ENCODE results near the gene NFIX. TPM values are rescaled to one million over a fixed set of nuclear protein-coding genes. Genes with fewer than 3 reads are reported as not detected.

Gene NFIX
- total RNA-seq, 2 experiments from 2014 or later: 6.3 to 8.7 TPM

DNA sequence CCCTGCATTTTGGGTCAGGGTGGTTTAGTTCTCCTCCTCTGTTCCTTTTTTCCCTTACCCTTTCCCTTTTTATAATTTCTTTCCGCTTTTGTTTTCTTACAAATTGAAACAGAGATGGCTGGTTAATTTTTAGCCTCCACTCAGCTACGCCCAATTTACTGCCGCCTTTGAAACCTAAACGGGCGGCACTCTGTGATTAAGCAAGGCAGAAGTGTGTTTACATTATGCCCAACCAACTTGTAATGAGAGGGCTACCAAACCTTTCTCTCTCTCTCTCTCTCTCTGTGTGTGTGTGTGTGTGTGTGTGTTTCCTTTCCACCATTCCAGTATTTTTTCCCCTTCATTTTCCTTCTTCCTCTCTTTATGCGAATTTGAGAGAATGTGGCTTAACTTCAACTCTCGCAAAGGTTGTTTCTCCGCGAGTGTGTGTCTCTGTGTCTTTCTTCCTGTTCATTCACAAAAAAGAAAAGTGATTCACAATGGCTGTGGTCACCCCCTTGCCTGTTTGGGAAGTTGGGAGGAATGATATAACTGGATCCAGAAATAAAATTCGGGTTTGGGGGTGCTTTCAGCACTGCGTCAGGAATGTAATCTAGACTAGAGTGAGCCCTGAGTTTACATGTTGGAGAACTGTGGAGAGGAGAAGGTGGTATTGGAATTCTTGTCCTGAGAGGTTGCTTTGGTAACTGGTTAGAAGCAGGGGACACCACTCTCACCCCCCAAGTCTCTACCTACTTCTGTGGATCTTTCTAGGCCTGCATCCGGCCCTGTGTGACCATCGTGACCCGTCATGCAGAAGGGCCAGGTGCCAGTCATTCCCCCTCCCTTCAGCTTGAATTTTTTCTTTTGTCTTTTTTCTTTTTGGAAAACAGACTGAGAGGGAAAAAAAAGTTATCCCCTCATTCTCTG is 31.4 kb downstream of the NFIX start:
- H3K4me1 Mint-ChIP-seq: peaks cover 19% of the 10 kb centered on the region
- H3K4me3 Mint-ChIP-seq: no peak overlapping the region
- no peak overlapping the region for H3K27ac Mint-ChIP-seq
- H3K36me3 Mint-ChIP-seq: peaks cover 4% of the 10 kb centered on the region
- no peak for DNase-seq
- no peaks in the 10 kb centered on the region for H3K9me3 Mint-ChIP-seq
- peaks cover 38% of the 10 kb centered on the region for H3K27me3 Mint-ChIP-seq

DNA sequence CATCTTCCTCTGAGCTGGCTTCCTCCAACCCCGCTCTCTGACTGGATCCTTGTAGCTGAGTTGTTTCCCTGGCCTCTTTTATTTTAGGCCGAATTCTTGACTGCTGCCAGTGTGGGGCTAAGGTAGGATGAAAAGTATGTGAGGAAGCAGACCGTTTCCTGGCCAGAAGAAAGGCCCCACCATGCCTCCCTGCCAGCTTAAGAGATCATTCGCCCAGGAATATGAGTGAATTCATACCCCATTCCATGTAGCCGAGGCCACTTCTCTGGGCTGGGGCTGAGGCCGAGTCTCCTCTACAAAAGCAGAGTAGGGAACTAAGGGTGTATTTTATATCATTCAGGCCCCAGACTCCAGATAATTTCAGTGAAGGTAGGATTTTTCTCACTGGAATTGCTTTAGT is 32.3 kb downstream of the NFIX start:
- DNase-seq: no peak
- Mint-ChIP-seq H3K27me3 (peaks cover 34% of the 10 kb centered on the region), H3K9me3 (no peaks in the 10 kb centered on the region), H3K4me3 (no peak overlapping the region), H3K4me1 (peaks cover 17% of the 10 kb centered on the region), H3K27ac (no peak overlapping the region), H3K36me3 (peaks cover 4% of the 10 kb centered on the region)

DNA sequence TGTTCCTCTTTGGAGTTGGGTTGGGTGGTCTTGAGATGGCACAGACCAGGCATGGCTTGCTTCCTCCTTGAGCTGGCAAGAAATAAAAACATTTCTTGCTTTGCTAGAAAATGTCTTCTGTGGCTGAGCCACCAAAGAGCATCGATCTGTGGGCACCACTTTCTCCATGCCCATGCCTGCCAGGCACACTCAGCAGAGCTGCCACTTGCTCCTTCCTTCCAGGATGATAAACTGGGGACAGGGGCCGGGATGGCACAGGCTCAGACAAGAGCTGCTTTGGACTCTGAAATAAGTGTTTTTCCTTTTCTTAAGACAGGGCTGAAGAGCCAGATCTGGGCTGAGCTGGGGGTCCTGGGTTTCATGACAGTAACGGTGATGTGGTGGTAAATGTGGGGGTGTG is 32.8 kb downstream of the NFIX start:
- Mint-ChIP-seq H3K36me3 (peaks cover 4% of the 10 kb centered on the region), H3K27me3 (peaks cover 29% of the 10 kb centered on the region), H3K4me1 (peaks cover 14% of the 10 kb centered on the region), H3K27ac (no peak overlapping the region), H3K4me3 (no peak overlapping the region), H3K9me3 (no peaks in the 10 kb centered on the region)
- no peak for DNase-seq

DNA sequence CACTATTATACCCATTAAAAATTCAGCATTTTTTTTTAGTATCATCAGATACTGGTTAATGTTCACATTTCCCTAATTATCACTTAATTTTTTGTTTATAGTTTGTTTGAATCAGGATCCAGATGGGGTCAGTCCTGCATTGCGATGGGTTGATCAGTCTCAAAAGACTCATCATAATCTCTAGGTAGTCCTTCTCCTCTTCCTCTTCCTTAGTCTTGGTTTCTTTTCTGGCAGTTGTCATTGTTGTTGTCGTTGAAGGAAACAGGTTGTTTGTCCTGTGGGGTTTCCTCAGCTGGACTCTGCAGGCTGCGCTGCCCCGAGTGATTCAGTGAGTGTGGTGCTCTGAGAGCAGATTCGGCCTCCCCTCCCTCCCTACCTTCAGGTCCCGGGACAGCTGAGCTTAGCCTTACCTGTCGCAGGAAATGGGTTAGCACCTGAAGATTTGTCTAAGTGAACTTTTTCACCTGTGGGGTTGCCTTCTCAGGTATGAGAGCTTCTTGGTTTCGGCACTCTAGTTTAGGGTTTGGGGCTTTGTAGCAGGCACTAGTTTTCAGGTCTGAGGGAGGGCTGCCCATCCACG is 34.1 kb downstream of the NFIX start:
- H3K4me3 Mint-ChIP-seq: no peak overlapping the region
- DNase-seq: no peak
- H3K27me3 Mint-ChIP-seq: peaks cover 16% of the 10 kb centered on the region
- peaks cover 3% of the 10 kb centered on the region for H3K36me3 Mint-ChIP-seq
- H3K9me3 Mint-ChIP-seq: no peaks in the 10 kb centered on the region
- no peak overlapping the region for H3K27ac Mint-ChIP-seq
- H3K4me1 Mint-ChIP-seq: peaks cover 4% of the 10 kb centered on the region

- no peak for DNase-seq
- Mint-ChIP-seq H3K4me1 (peaks cover 2% of the 10 kb centered on the region), H3K27ac (no peak overlapping the region)
Observed at GRCh38 chr19:13029893-13030292, 34.6 kb downstream of the NFIX start.

GRCh38 chr19:13031917-13032623 is 36.8 kb downstream of the NFIX start:
- no peak overlapping the region for H3K4me3 Mint-ChIP-seq
- DNase-seq: no peak
- peaks cover 2% of the 10 kb centered on the region for H3K4me1 Mint-ChIP-seq
- H3K36me3 Mint-ChIP-seq: no peaks in the 10 kb centered on the region
- H3K27me3 Mint-ChIP-seq: no peaks in the 10 kb centered on the region
- H3K9me3 Mint-ChIP-seq: no peaks in the 10 kb centered on the region
- peak overlapping the region; percentile 70 for H3K27ac Mint-ChIP-seq

More at GRCh38 chr19:13029893-13030292, 34.6 kb downstream of the NFIX start:
- H3K36me3 Mint-ChIP-seq: no peaks in the 10 kb centered on the region
- H3K4me3 Mint-ChIP-seq: no peak overlapping the region
- H3K9me3 Mint-ChIP-seq: no peaks in the 10 kb centered on the region
- H3K27me3 Mint-ChIP-seq: peaks cover 11% of the 10 kb centered on the region

DNA sequence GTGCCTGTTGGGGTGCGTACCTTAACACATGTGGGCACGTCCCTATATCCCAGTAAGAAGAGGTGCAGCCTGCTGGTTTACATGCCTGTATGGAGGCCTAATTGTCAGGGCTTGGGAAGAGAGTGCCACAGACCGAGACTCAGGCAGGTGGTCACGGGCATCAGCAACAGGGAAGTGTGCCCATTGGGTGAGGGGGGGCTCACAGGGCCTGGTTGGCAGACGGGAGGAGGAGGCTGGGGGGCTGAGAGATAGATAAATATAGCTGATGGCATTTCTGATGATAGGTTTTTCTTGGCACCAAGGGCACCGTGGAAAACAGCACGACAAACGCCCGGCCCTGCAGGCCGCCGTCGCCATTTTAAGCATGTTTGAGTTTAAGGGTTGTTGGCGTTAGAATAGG is 37.6 kb downstream of the NFIX start:
- DNase-seq: no peak
- peaks cover 5% of the 10 kb centered on the region for H3K4me1 Mint-ChIP-seq
- H3K27ac Mint-ChIP-seq: no peak overlapping the region
- H3K36me3 Mint-ChIP-seq: no peaks in the 10 kb centered on the region
- no peaks in the 10 kb centered on the region for H3K27me3 Mint-ChIP-seq
- no peak overlapping the region for H3K4me3 Mint-ChIP-seq
- no peaks in the 10 kb centered on the region for H3K9me3 Mint-ChIP-seq

- no peaks in the 10 kb centered on the region for H3K27me3 Mint-ChIP-seq
- DNase-seq: no peak
- no peak overlapping the region for H3K4me3 Mint-ChIP-seq
- H3K36me3 Mint-ChIP-seq: no peaks in the 10 kb centered on the region
- H3K4me1 Mint-ChIP-seq: peaks cover 5% of the 10 kb centered on the region
- H3K27ac Mint-ChIP-seq: no peak overlapping the region
- no peaks in the 10 kb centered on the region for H3K9me3 Mint-ChIP-seq
Observed at GRCh38 chr19:13033244-13033643, 38.0 kb downstream of the NFIX start.

- Mint-ChIP-seq H3K4me1 (peaks cover 5% of the 10 kb centered on the region), H3K9me3 (no peaks in the 10 kb centered on the region), H3K36me3 (no peaks in the 10 kb centered on the region), H3K27ac (no peak overlapping the region), H3K4me3 (no peak overlapping the region), H3K27me3 (no peaks in the 10 kb centered on the region)
- DNase-seq: peak; percentile 52
Observed at GRCh38 chr19:13033819-13034611, 38.7 kb downstream of the NFIX start.

DNA sequence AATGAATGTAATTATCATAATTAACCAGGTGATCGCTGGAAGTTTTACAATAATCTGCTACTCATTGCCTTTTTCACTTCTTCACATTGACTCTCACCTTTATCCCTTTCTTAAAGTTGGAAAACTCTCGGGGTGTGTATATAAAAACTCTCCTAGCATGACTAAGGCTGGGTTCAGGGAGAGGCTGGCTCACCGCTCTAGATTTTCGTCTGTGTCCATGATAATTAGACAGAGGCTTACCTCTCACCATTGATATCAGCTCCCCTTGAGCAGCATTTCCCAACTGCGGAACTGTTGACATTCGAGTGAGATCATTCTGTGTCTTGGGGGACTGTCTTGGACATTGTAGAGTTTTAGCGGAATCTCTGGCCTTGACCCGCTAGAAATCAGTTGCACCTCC is 39.4 kb downstream of the NFIX start:
- DNase-seq: no peak

DNA sequence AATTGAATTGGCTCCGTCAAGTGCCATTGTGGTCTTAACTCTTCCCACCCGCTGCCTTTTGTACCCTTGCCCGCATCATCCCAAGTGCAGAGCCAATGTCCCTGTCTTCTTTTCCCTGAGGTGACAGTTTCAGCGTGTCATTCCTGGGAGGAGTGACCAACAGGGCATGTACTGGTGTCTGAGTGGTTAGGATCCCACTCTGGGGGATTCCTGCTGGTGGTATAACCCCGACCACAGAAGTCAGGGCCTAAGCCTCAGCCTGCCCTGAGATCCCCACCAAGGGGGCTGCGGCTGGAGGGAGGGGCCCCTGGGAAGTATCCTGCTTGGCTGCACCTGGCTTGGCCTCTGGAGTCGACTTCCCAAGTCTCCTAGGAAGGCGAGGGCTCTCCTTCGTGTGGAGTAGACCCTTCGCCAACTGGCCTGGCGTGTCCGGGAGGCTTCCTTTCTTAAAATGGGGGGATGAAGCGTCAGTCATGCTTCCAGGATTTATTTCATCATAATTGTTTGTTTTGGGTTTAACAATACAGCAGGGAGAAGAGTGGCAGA is 40.6 kb downstream of the NFIX start:
- no peak overlapping the region for H3K4me3 Mint-ChIP-seq
- no peak overlapping the region for H3K27ac Mint-ChIP-seq
- H3K9me3 Mint-ChIP-seq: no peaks in the 10 kb centered on the region
- H3K4me1 Mint-ChIP-seq: peaks cover 6% of the 10 kb centered on the region
- H3K36me3 Mint-ChIP-seq: no peaks in the 10 kb centered on the region
- no peaks in the 10 kb centered on the region for H3K27me3 Mint-ChIP-seq
- DNase-seq: no peak

More for the DNA sequence above, 39.4 kb downstream of the NFIX start:
- Mint-ChIP-seq H3K27ac (no peak overlapping the region), H3K4me3 (no peak overlapping the region), H3K4me1 (peaks cover 5% of the 10 kb centered on the region), H3K27me3 (no peaks in the 10 kb centered on the region), H3K36me3 (no peaks in the 10 kb centered on the region), H3K9me3 (no peaks in the 10 kb centered on the region)

- Mint-ChIP-seq H3K9me3 (no peaks in the 10 kb centered on the region), H3K27ac (no peak overlapping the region), H3K4me1 (peaks cover 8% of the 10 kb centered on the region), H3K4me3 (no peak overlapping the region), H3K27me3 (no peaks in the 10 kb centered on the region), H3K36me3 (no peaks in the 10 kb centered on the region)
- no peak for DNase-seq
Observed at GRCh38 chr19:13036366-13036976, 41.2 kb downstream of the NFIX start.

- Mint-ChIP-seq H3K36me3 (no peaks in the 10 kb centered on the region), H3K9me3 (no peaks in the 10 kb centered on the region), H3K27ac (no peak overlapping the region), H3K27me3 (no peaks in the 10 kb centered on the region), H3K4me1 (peaks cover 8% of the 10 kb centered on the region), H3K4me3 (no peak overlapping the region)
- DNase-seq: no peak
Observed at GRCh38 chr19:13037161-13037560, 41.9 kb downstream of the NFIX start.

DNA sequence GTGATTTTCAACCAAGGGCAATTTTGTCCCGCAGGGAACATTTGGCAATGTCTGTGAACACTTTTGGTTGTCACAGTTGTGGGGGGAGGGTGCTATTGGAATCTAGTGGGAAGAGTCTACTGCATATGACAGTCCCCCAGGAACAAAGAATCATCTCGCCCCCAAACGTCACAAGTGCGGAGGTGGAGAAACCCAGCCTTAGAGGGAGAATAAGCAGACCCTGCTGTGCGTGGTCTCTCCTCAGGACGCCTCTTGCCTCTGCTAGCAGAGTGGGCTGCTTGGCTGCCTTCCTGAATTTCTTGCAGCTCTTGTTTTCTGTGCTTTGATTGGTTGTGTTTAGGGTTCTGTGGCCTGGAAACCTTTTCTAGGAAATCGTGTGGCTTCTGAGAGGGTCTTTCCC is 42.5 kb downstream of the NFIX start:
- Mint-ChIP-seq H3K4me3 (no peak overlapping the region), H3K27ac (no peak overlapping the region), H3K36me3 (no peaks in the 10 kb centered on the region), H3K27me3 (no peaks in the 10 kb centered on the region), H3K9me3 (no peaks in the 10 kb centered on the region), H3K4me1 (peaks cover 8% of the 10 kb centered on the region)
- no peak for DNase-seq

Measured in activated naive CD8-positive, alpha-beta T cell treated with anti-CD3 and anti-CD28 coated beads for 36 hours (primary cell).